ENCODE results near the gene RELB. TPM values are rescaled to one million over a fixed set of nuclear protein-coding genes. Genes with fewer than 3 reads are reported as not detected.

The RELB gene
- total and polyA plus RNA-seq, 2 donors (not counting 3 experiments of a cell fraction or from before 2014, with no cell fraction given), result 13.2 to 14.4 TPM

GRCh38 chr19:44975444-44975843 is 25.8 kb upstream of the RELB start:
- ChIA-PET CTCF (interaction anchor here (0.6 to 1.5 kb wide), 2 partner anchors 10 to 13 kb away, joined by 3 read pairs; no protein-coding TSS in a partner anchor), POLR2A (no interaction called here)
- no peak for DNase-seq (ENCODE audit: low read depth, low spot score)
- Histone ChIP-seq H3K9ac (replicated peaks; ENCODE audit: extremely low read depth, insufficient read depth, low read length) (no peak overlapping the region), H3K9me1 (replicated peaks; ENCODE audit: control insufficient read depth, extremely low read depth, insufficient read depth, low read length) (no peaks in the 10 kb centered on the region), H3K36me3 (ENCODE audit: control insufficient read depth in 2 of 2, extremely low read depth in 1 of 2, insufficient read depth in 2 of 2, low read length in 2 of 2) (peaks cover 16 to 46% of the 10 kb centered on the region in 2 experiments), H3K4me2 (ENCODE audit: insufficient read depth, low read length) (no peak overlapping the region), H3K79me2 (ENCODE audit: control insufficient read depth, insufficient read depth, low read length) (no peaks in the 10 kb centered on the region), H3K4me1 (ENCODE audit: control insufficient read depth, extremely low read depth, insufficient read depth, low read length) (no peaks in the 10 kb centered on the region), H2AFZ (ENCODE audit: low read depth, low read length) (no peak overlapping the region), H3K9me3 (replicated peaks; ENCODE audit: control insufficient read depth, insufficient read depth, low read length) (no peaks in the 10 kb centered on the region), H3K27me3 (ENCODE audit: control insufficient read depth in 2 of 2, insufficient read depth in 2 of 2, low read length in 2 of 2) (no peaks in the 10 kb centered on the region), H4K20me1 (replicated peaks; ENCODE audit: control insufficient read depth, extremely low read depth, insufficient read depth, low read length) (no peaks in the 10 kb centered on the region), H3K27ac (ENCODE audit: insufficient read depth, low read depth, low read length) (no peak overlapping the region), H3K4me3 (replicated peaks in 1 of 3; ENCODE audit: insufficient read depth in 1 of 3, low read depth in 1 of 3, low read length in 3 of 3) (no peak overlapping the region)
- TF ChIP-seq CTCF (IDR thresholded peaks at IDR 0.05; ENCODE audit: extremely low read depth in 1 of 2, insufficient read depth in 1 of 2, low read depth in 1 of 2, low read length in 2 of 2) (no peak), GATA2 (IDR thresholded peaks at IDR 0.05; ENCODE audit: insufficient read depth, insufficient read length, low read depth, low read length) (no peak), JUN (IDR thresholded peaks at IDR 0.05; ENCODE audit: borderline replicate concordance, insufficient read depth, insufficient read length, low read depth) (no peak), MAX (IDR thresholded peaks at IDR 0.05; ENCODE audit: insufficient read depth, insufficient read length) (no peak), POLR2AphosphoS5 (IDR thresholded peaks at IDR 0.05; ENCODE audit: insufficient read depth, low read depth, low read length) (no peak), POLR2A (IDR thresholded peaks at IDR 0.05; ENCODE audit: low read depth, low read length) (no peak), MYC (IDR thresholded peaks at IDR 0.05; ENCODE audit: low read depth, low read length) (no peak), EZH2 (IDR thresholded peaks at IDR 0.05; ENCODE audit: borderline replicate concordance, low read depth, low read length, severe bottlenecking) (no peak), FOS (IDR thresholded peaks at IDR 0.05; ENCODE audit: borderline replicate concordance, insufficient read depth, low read length) (no peak)
- dilution Hi-C loops (cut with MboI; ENCODE audit: extremely low pct_ligation_motif_present, low sequenced_read_pairs), result no loop called here
- no TSS peak for BruUV-seq (replicated peaks)
- intact Hi-C loops (cut with micrococcal nuclease), result no loop called here
- FAIRE-seq, result no peak
